Left ventricle myocardium inferior (tissue), 1 donor: ENCODE results near the gene PKNOX2. TPM values are rescaled to one million over a fixed set of nuclear protein-coding genes. Genes with fewer than 3 reads are reported as not detected.

Source experiments
- DNase-seq: peaks from one replicate; pipeline ENCODE4 v3.0.0-alpha.2; 2020
- H3K27ac ChIP-seq: fragments of 200-600 bp; replicated peaks from 2 replicates; pipeline ENCODE4 v1.8.0; 2021
- H3K27me3 ChIP-seq: fragments of 200-600 bp; 2 replicates; pipeline ENCODE4 v1.8.0; 2021; ENCODE audit warnings: low read depth
- H3K36me3 ChIP-seq: fragments of 200-600 bp; 2 replicates; pipeline ENCODE4 v1.8.0; 2021
- H3K4me1 ChIP-seq: fragments of 200-600 bp; 2 replicates; pipeline ENCODE4 v1.8.0; 2021
- H3K4me3 ChIP-seq: fragments of 200-600 bp; 2 replicates; pipeline ENCODE4 v1.8.0; 2021; ENCODE audit warnings: mild to moderate bottlenecking, moderate library complexity
- H3K9me3 ChIP-seq: fragments of 200-600 bp; replicated peaks from 2 replicates; pipeline ENCODE4 v1.8.0; 2021
- CTCF ChIP-seq: fragments of 200-600 bp; IDR thresholded peaks from 2 replicates; pipeline ENCODE4 v1.8.0; 2021; ENCODE audit warnings: antibody characterized with exemption, mild to moderate bottlenecking, borderline replicate concordance
- intact Hi-C: fragments of 100-400 bp; cut with micrococcal nuclease; formaldehyde crosslinking; loops from one replicate; pipeline ENCODE4 v1.11.0; 2022
- total RNA-seq: library from RNA; stranded (reverse); fragmentation: NEBNext Ultra II Directional; extraction: Animal tissue kit (Norgen Biotek cat#: 25700); gene quantifications from one replicate; pipeline ENCODE4 v1.2.1, GENCODE V29; 2021
- donor health status: DM: no; HTN: yes; CAD: no; lungs with severe emphysema.

The PKNOX2 gene
- total RNA-seq, 1 donor from 2014 or later = 6.2 TPM

GRCh38 chr11:125211191-125211947, 46.8 kb downstream of the PKNOX2 start:
- Histone ChIP-seq H3K27ac (no peak overlapping the region), H3K9me3 (no peaks in the 10 kb centered on the region), H3K4me3 (no peak overlapping the region), H3K27me3 (peaks cover 3% of the 10 kb centered on the region), H3K4me1 (peaks cover 32% of the 10 kb centered on the region), H3K36me3 (no peaks in the 10 kb centered on the region)
- intact Hi-C loops = no loop called here
- no peak for DNase-seq
- TF ChIP-seq CTCF = no peak

- DNase-seq = no peak
- Histone ChIP-seq H3K9me3 (no peaks in the 10 kb centered on the region), H3K4me1 (peaks cover 36% of the 10 kb centered on the region), H3K27me3 (no peaks in the 10 kb centered on the region), H3K36me3 (no peaks in the 10 kb centered on the region), H3K27ac (no peak overlapping the region), H3K4me3 (no peak overlapping the region)
- TF ChIP-seq CTCF = no peak
- intact Hi-C loops = no loop called here
Measured at GRCh38 chr11:125211948-125212340, 47.4 kb downstream of the PKNOX2 start.

- intact Hi-C loops = no loop called here
- Histone ChIP-seq H3K4me1 (peaks cover 36% of the 10 kb centered on the region), H3K27me3 (no peaks in the 10 kb centered on the region), H3K4me3 (peak overlapping the region; percentile 25), H3K9me3 (no peaks in the 10 kb centered on the region), H3K27ac (peak overlapping the region; percentile 74), H3K36me3 (no peaks in the 10 kb centered on the region)
- TF ChIP-seq CTCF = no peak
- peak; percentile 48 for DNase-seq
Measured at GRCh38 chr11:125214601-125215565, 50.3 kb downstream of the PKNOX2 start.

- H3K9me3 ChIP-seq = no peaks in the 10 kb centered on the region
- intact Hi-C loops = no loop called here
- TF ChIP-seq CTCF = no peak
- no peak overlapping the region for H3K4me3 ChIP-seq
- H3K27ac ChIP-seq = peak overlapping the region; percentile 74
- no peaks in the 10 kb centered on the region for H3K36me3 ChIP-seq
- peaks cover 36% of the 10 kb centered on the region for H3K4me1 ChIP-seq
- no peaks in the 10 kb centered on the region for H3K27me3 ChIP-seq
- DNase-seq = no peak
Measured at GRCh38 chr11:125215976-125216375, 51.4 kb downstream of the PKNOX2 start.

GRCh38 chr11:125218336-125218735, 53.8 kb downstream of the PKNOX2 start:
- Histone ChIP-seq H3K27ac (no peak overlapping the region), H3K4me1 (peaks cover 28% of the 10 kb centered on the region), H3K9me3 (no peaks in the 10 kb centered on the region), H3K27me3 (no peaks in the 10 kb centered on the region), H3K36me3 (no peaks in the 10 kb centered on the region), H3K4me3 (no peak overlapping the region)
- TF ChIP-seq CTCF = no peak
- no peak for DNase-seq
- intact Hi-C loops = no loop called here
